Endothelial cell of umbilical vein (primary cell): Measurements from ENCODE around the gene OR10R2. TPM values are rescaled to one million over a fixed set of nuclear protein-coding genes. Genes with fewer than 3 reads are reported as not detected.

Experiments used
- BruUV-seq: library from RNA; stranded (reverse); fragments of 400-500 nt; replicated peaks from 2 replicates; lab custom pipeline; 2021; lab: Mats Ljungman, UMichigan
- CTCF ChIA-PET: fragments of 300-600, 350-600 bp; sonication (Branson Sonifier 250); formaldehyde crosslinking; loops from one replicate; lab custom pipeline; 2021; ENCODE audit warnings: antibody characterized with exemption, inconsistent platforms; lab: Charles Lee
- POLR2A ChIA-PET: fragments of 300-600, 350-600 bp; sonication (Branson Sonifier 250); formaldehyde crosslinking; loops from one replicate; lab custom pipeline; 2021; ENCODE audit warnings: antibody characterized with exemption, inconsistent platforms; lab: Charles Lee
- DNase-seq: peaks from one replicate; pipeline ENCODE4 v3.0.0-alpha.2; 2011; ENCODE audit warnings: low read depth, low spot score
- FAIRE-seq: peaks from 2 replicates; lab custom pipeline; 2011; peaks lifted over from hg19 to GRCh38; lab: Jason Lieb, UNC
- H2AFZ ChIP-seq: 2 replicates; pipeline ENCODE4 v1.6.0; 2012; ENCODE audit warnings: low read depth, low read length, control low read depth, inconsistent platforms
- H3K27ac ChIP-seq: 2 replicates; pipeline ENCODE4 v1.5.1; 2011; ENCODE audit warnings: low read depth, mild to moderate bottlenecking, control low read depth, low read length, moderate library complexity; ENCODE audit not compliant: insufficient read depth
- H3K27me3 ChIP-seq, 2 experiments: 2 replicates each; pipeline versions ENCODE4 v1.6.0 to v1.6.1; 2011; ENCODE audit warnings: low read length in 2 of 2, mixed read lengths in 1 of 2; ENCODE audit not compliant: control insufficient read depth in 2 of 2, insufficient read depth in 2 of 2
- H3K36me3 ChIP-seq, 2 experiments: 2 replicates in 1 of 2; 3 replicates in 1 of 2; pipeline ENCODE4 v1.5.1; 2011; ENCODE audit warnings: low read length in 2 of 2, mild to moderate bottlenecking in 1 of 2, moderate library complexity in 1 of 2; ENCODE audit not compliant: control insufficient read depth in 2 of 2, insufficient read depth in 2 of 2; ENCODE audit errors: extremely low read depth in 1 of 2
- H3K4me1 ChIP-seq: 3 replicates; pipeline ENCODE4 v1.5.1; 2011; ENCODE audit warnings: mild to moderate bottlenecking, low read length; ENCODE audit not compliant: control insufficient read depth, insufficient read depth; ENCODE audit errors: extremely low read depth
- H3K4me2 ChIP-seq: 2 replicates; pipeline ENCODE4 v1.6.1; 2011; ENCODE audit warnings: low read length, control low read depth, mixed read lengths; ENCODE audit not compliant: insufficient read depth
- H3K4me3 ChIP-seq, 3 experiments: fragments of 200-600 bp in 1 of 3; sonication (generic), shearing (Covaris generic) in 1 of 3; replicated peaks in 1 of 3; 2 replicates each; pipeline ENCODE4 v1.5.1; 2011 to 2016; ENCODE audit warnings: control low read depth in 3 of 3, low read length in 3 of 3, mild to moderate bottlenecking in 2 of 3, inconsistent platforms in 1 of 3, low read depth in 1 of 3, moderate library complexity in 1 of 3; ENCODE audit not compliant: insufficient read depth in 1 of 3
- H3K79me2 ChIP-seq: 2 replicates; pipeline ENCODE4 v1.6.0; 2012; ENCODE audit warnings: low read length, inconsistent platforms; ENCODE audit not compliant: control insufficient read depth, insufficient read depth
- H3K9ac ChIP-seq: replicated peaks from 2 replicates; pipeline ENCODE3; 2011; ENCODE audit warnings: low read length, control low read depth; ENCODE audit not compliant: insufficient read depth; ENCODE audit errors: extremely low read depth
- H3K9me1 ChIP-seq: replicated peaks from 3 replicates; pipeline ENCODE4 v1.6.0; 2011; ENCODE audit warnings: mild to moderate bottlenecking, low read length; ENCODE audit not compliant: control insufficient read depth, insufficient read depth; ENCODE audit errors: extremely low read depth
- H3K9me3 ChIP-seq: replicated peaks from 2 replicates; pipeline ENCODE4 v1.5.1; 2012; ENCODE audit warnings: low read length, inconsistent platforms; ENCODE audit not compliant: control insufficient read depth, insufficient read depth
- H4K20me1 ChIP-seq: replicated peaks from 2 replicates; pipeline ENCODE3; 2011; ENCODE audit warnings: mild to moderate bottlenecking, low read length; ENCODE audit not compliant: control insufficient read depth, insufficient read depth; ENCODE audit errors: extremely low read depth
- EZH2 ChIP-seq: IDR thresholded peaks from 2 replicates; pipeline ENCODE4 v1.6.1; 2012; ENCODE audit warnings: borderline replicate concordance, low read depth, mild to moderate bottlenecking, moderate library complexity, low read length, inconsistent platforms; ENCODE audit not compliant: severe bottlenecking
- FOS ChIP-seq: IDR thresholded peaks from 2 replicates; pipeline ENCODE4 v1.6.1; 2011; ENCODE audit warnings: mild to moderate bottlenecking, low read length, moderate library complexity, borderline replicate concordance; ENCODE audit not compliant: insufficient read depth
- GATA2 ChIP-seq: IDR thresholded peaks from 2 replicates; pipeline ENCODE4 v1.7.0; 2011; ENCODE audit warnings: low read depth, mild to moderate bottlenecking, moderate library complexity, mixed read lengths, low read length; ENCODE audit not compliant: insufficient read length, insufficient read depth
- JUN ChIP-seq: IDR thresholded peaks from 2 replicates; pipeline ENCODE4 v1.6.1; 2011; ENCODE audit warnings: borderline replicate concordance, low read depth; ENCODE audit not compliant: insufficient read length, insufficient read depth
- MYC ChIP-seq: IDR thresholded peaks from one replicate; pipeline ENCODE4 v1.6.1; 2011; ENCODE audit warnings: mild to moderate bottlenecking, low read depth, low read length
- POLR2A ChIP-seq: IDR thresholded peaks from 2 replicates; pipeline ENCODE4 v1.6.1; 2012; ENCODE audit warnings: low read depth, mild to moderate bottlenecking, control low read depth, low read length
- POLR2AphosphoS5 ChIP-seq: IDR thresholded peaks from 2 replicates; pipeline ENCODE4 v1.6.1; 2012; ENCODE audit warnings: low read depth, mild to moderate bottlenecking, control low read depth, low read length, moderate library complexity; ENCODE audit not compliant: insufficient read depth
- dilution Hi-C: fragments of 300-500 bp; cut with MboI; formaldehyde crosslinking; loops from one replicate; pipeline ENCODE4 v1.15.0; 2019; ENCODE audit warnings: low sequenced_read_pairs; ENCODE audit not compliant: extremely low pct_ligation_motif_present
- intact Hi-C: fragments of 100-400 bp; cut with micrococcal nuclease; formaldehyde crosslinking; loops from one replicate; pipeline ENCODE4 v1.10.0; 2022
- polyA plus RNA-seq, 4 experiments: library from polyadenylated mRNA; depleted of rRNA in 3 of 4; stranded (reverse) in 3 of 4; unstranded in 1 of 4; fragments of >200 nt; gene quantifications; 2 replicates each; pipeline versions ENCODE4 v1.2.1 to v1.2.3, GENCODE V29; 2011 to 2012; ENCODE audit warnings: missing spikeins in 1 of 4
- total RNA-seq: library from RNA; stranded (reverse); gene quantifications from 2 replicates; pipeline ENCODE4 v1.2.3, GENCODE V29; 2021
- TF ChIP-seq, protein P1 (sequence below): IDR thresholded peaks from 2 replicates; pipeline ENCODE4 v1.6.1; 2011; ENCODE audit not compliant: insufficient read depth, insufficient read length
- TF ChIP-seq, protein P2 (sequence below), 2 donors: IDR thresholded peaks; 1 replicate in 1 of 2; 2 replicates in 1 of 2; pipeline ENCODE4 v1.5.1; 2011; ENCODE audit warnings: low read length in 2 of 2, mild to moderate bottlenecking in 2 of 2, moderate library complexity in 2 of 2, control low read depth in 1 of 2, inconsistent platforms in 1 of 2, low read depth in 1 of 2; ENCODE audit not compliant: insufficient read depth in 1 of 2; ENCODE audit errors: extremely low read depth in 1 of 2

The OR10R2 gene
- total and polyA plus RNA-seq, 2 donors (not counting 3 experiments of a cell fraction or from before 2014, with no cell fraction given): not detected

DNA sequence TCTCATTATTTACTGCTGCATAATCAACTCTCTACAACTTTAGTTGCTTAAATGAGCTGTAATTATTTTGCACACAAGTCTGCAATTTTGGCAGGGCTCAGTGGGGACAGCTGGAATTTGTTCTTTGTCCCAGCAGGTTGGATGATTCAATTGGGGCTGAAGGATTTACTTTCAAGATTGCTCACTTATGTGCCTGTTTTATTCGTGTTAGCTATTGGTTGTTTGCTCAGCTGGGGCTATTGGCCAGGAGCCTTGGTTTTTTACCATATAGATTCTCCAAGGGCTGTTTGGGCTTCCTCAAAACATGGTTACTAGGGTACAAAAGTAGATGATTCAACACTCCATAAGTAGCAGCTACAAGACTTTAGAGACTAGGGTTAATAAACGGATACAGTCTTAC, 13.4 kb downstream of the OR10R2 start:
- H3K4me1 ChIP-seq: no peaks in the 10 kb centered on the region
- dilution Hi-C loops (no loop called here), intact Hi-C loops (no loop called here)
- no peaks in the 10 kb centered on the region for H3K79me2 ChIP-seq
- H3K4me3 ChIP-seq: no peak overlapping the region
- no peak overlapping the region for H3K9ac ChIP-seq
- ChIA-PET CTCF (no interaction called here), POLR2A (no interaction called here)
- no peaks in the 10 kb centered on the region for H3K9me3 ChIP-seq
- no peak overlapping the region for H3K4me2 ChIP-seq
- DNase-seq (no peak), FAIRE-seq (no peak)
- TF ChIP-seq EZH2 (no peak), GATA2 (no peak), POLR2AphosphoS5 (no peak), MYC (no peak), POLR2A (no peak), JUN (no peak), FOS (no peak)
- TF ChIP-seq, protein P1, sequence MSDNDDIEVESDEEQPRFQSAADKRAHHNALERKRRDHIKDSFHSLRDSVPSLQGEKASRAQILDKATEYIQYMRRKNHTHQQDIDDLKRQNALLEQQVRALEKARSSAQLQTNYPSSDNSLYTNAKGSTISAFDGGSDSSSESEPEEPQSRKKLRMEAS: no peak
- TF ChIP-seq, protein P2, sequence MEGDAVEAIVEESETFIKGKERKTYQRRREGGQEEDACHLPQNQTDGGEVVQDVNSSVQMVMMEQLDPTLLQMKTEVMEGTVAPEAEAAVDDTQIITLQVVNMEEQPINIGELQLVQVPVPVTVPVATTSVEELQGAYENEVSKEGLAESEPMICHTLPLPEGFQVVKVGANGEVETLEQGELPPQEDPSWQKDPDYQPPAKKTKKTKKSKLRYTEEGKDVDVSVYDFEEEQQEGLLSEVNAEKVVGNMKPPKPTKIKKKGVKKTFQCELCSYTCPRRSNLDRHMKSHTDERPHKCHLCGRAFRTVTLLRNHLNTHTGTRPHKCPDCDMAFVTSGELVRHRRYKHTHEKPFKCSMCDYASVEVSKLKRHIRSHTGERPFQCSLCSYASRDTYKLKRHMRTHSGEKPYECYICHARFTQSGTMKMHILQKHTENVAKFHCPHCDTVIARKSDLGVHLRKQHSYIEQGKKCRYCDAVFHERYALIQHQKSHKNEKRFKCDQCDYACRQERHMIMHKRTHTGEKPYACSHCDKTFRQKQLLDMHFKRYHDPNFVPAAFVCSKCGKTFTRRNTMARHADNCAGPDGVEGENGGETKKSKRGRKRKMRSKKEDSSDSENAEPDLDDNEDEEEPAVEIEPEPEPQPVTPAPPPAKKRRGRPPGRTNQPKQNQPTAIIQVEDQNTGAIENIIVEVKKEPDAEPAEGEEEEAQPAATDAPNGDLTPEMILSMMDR (IDR thresholded peaks at IDR 0.05; ENCODE audit: extremely low read depth in 1 of 2, insufficient read depth in 1 of 2, low read depth in 1 of 2, low read length in 2 of 2): no peak
- H3K27ac ChIP-seq: no peak overlapping the region
- H3K36me3 ChIP-seq: no peaks in the 10 kb centered on the region
- H2AFZ ChIP-seq: no peak overlapping the region
- H3K9me1 ChIP-seq: no peaks in the 10 kb centered on the region
- no TSS peak for BruUV-seq
- H4K20me1 ChIP-seq: no peaks in the 10 kb centered on the region
- H3K27me3 ChIP-seq: no peaks in the 10 kb centered on the region
